ENCODE data around the gene SLC17A9. TPM values are rescaled to one million over a fixed set of nuclear protein-coding genes. Genes with fewer than 3 reads are reported as not detected.

Gene SLC17A9
- total and polyA plus RNA-seq, 10 of the 15 experiments (the other 5 are each of a cell fraction or from before 2014, with no cell fraction given) = 0.72 to 74.1 (median 29.4) TPM

GRCh38 chr20:62990306-62990825 is 37.9 kb downstream of the SLC17A9 start:
- ChIA-PET CTCF (interaction anchor here (0.7 kb wide), 1 partner anchor 12 kb away, joined by 3 read pairs; no protein-coding TSS in a partner anchor), POLR2A (interaction anchor here (1.4 kb wide), 1 partner anchor 12 kb away, joined by 5 read pairs; no protein-coding TSS in a partner anchor), RAD21 (ENCODE audit: unreplicated experiment) (no interaction called here), SMC1A (ENCODE audit: uncharacterized antibody, unreplicated experiment) (interaction anchor here (1.2 kb wide), 1 partner anchor 35 kb away, joined by 3 read pairs; no protein-coding TSS in a partner anchor)
- Histone ChIP-seq H3K4me1 (ENCODE audit: control insufficient read depth, insufficient read depth, low read length) (peaks cover 6% of the 10 kb centered on the region; the same call in 1 of the 2 replicates), H3K27ac (ENCODE audit: control insufficient read depth, insufficient read depth) (no peak overlapping the region), H3K79me2 (ENCODE audit: control insufficient read depth, insufficient read depth, low read length) (no peaks in the 10 kb centered on the region), H3K36me3 (ENCODE audit: control insufficient read depth in 2 of 2, insufficient read depth in 2 of 2, low read length in 1 of 2) (no peaks in the 10 kb centered on the region), H3K4me3 (no peak overlapping the region), H3K9me3 (replicated peaks; ENCODE audit: control insufficient read depth, insufficient read depth, low read length) (no peaks in the 10 kb centered on the region), H3K27me3 (replicated peaks in 1 of 2; ENCODE audit: control insufficient read depth in 2 of 2, insufficient read depth in 2 of 2, low read length in 1 of 2) (no peaks in the 10 kb centered on the region; a peak in 2 of 4 replicates), H2AFZ (ENCODE audit: control insufficient read depth, low read depth, low read length) (no peak overlapping the region), H3K4me2 (ENCODE audit: control insufficient read depth, insufficient read depth) (no peak overlapping the region), H4K20me1 (ENCODE audit: control insufficient read depth, insufficient read depth) (no peaks in the 10 kb centered on the region), H3K9ac (ENCODE audit: control insufficient read depth, insufficient read depth, low read length) (no peak overlapping the region)
- no peak for TF ChIP-seq BHLHE40 (IDR thresholded peaks at IDR 0.05; ENCODE audit: borderline replicate concordance in 1 of 2, low read depth in 2 of 2, low read length in 1 of 2)
- no peak for TF ChIP-seq BCLAF1 (IDR thresholded peaks at IDR 0.05)
- TF ChIP-seq, protein P1, sequence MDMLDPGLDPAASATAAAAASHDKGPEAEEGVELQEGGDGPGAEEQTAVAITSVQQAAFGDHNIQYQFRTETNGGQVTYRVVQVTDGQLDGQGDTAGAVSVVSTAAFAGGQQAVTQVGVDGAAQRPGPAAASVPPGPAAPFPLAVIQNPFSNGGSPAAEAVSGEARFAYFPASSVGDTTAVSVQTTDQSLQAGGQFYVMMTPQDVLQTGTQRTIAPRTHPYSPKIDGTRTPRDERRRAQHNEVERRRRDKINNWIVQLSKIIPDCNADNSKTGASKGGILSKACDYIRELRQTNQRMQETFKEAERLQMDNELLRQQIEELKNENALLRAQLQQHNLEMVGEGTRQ (IDR thresholded peaks at IDR 0.05; ENCODE audit: borderline replicate concordance, low read depth, low read length) = no peak
- TF ChIP-seq DPF2 (IDR thresholded peaks at IDR 0.05) = no peak
- TF ChIP-seq BCL11A (IDR thresholded peaks at IDR 0.05; ENCODE audit: low read depth, low read length) = no peak
- no peak for TF ChIP-seq ZNF622 (IDR thresholded peaks at IDR 0.05)
- TF ChIP-seq ZBTB33 (IDR thresholded peaks at IDR 0.05) = no peak
- TF ChIP-seq KLF5 (IDR thresholded peaks at IDR 0.05; ENCODE audit: partially characterized antibody) = no peak
- TF ChIP-seq TCF7 (IDR thresholded peaks at IDR 0.05; ENCODE audit: borderline replicate concordance) = no peak
- no peak for TF ChIP-seq NR2C1 (IDR thresholded peaks at IDR 0.05)
- TF ChIP-seq ATF2 (IDR thresholded peaks at IDR 0.05; ENCODE audit: low read length) = no peak
- TF ChIP-seq CREB1 (IDR thresholded peaks at IDR 0.05; ENCODE audit: low read depth) = no peak
- no peak for TF ChIP-seq CBFB (IDR thresholded peaks at IDR 0.05; ENCODE audit: low read depth)
- FAIRE-seq (no peak), DNase-seq (ENCODE audit: low read depth, low spot score) (no peak), ATAC-seq (no peak)
- BruUV-seq (replicated peaks) = no TSS peak
- intact Hi-C loops (cut with micrococcal nuclease; ENCODE audit: unreplicated experiment) (no loop called here), in situ Hi-C loops (cut with MboI) (no loop called here)
- 71% methylated on average over 22 of the region's 22 CpGs for WGBS (ENCODE audit: insufficient coverage, insufficient replicate concordance, low lambda C conversion rate, missing lambda C conversion rate)
